NCI-H2227 treated with DMSO at 0.1 percent for 48 hours (cell line): ENCODE measurements around the gene CASP10.
"Not testable (repeated sequence)": the region's sequence is repeated elsewhere in the genome, so short reads cannot be mapped to it uniquely, and the experiment has no call there.

Source experiments
- DNase-seq: peaks from one replicate; lab custom pipeline; 2025; lab: John Stamatoyannopoulos, UW

The CASP10 gene

GRCh38 chr2:201154615-201155399 is 28.1 kb upstream of the CASP10 start:
- DNase-seq = no peak

GRCh38 chr2:201156036-201156435 is 26.9 kb upstream of the CASP10 start:
- no peak for DNase-seq

GRCh38 chr2:201156640-201157039 is 26.3 kb upstream of the CASP10 start:
- DNase-seq = no peak

- no peak for DNase-seq
These were observed 25.2 kb upstream of the CASP10 start for GRCh38 chr2:201157694-201158093.

- peak; percentile 74 for DNase-seq
These were observed 24.6 kb upstream of the CASP10 start for GRCh38 chr2:201158111-201158929.

- no peak for DNase-seq
These were observed 18.8 kb upstream of the CASP10 start for GRCh38 chr2:201164166-201164565.

GRCh38 chr2:201167546-201167945 is 15.4 kb upstream of the CASP10 start:
- no peak for DNase-seq

- DNase-seq = not testable (repeated sequence)
These were observed 14.4 kb upstream of the CASP10 start for GRCh38 chr2:201168496-201168895.

- DNase-seq = no peak
These were observed 11.6 kb upstream of the CASP10 start for GRCh38 chr2:201171259-201171814.

- DNase-seq = no peak
These were observed 10.7 kb upstream of the CASP10 start for GRCh38 chr2:201172279-201172678.

- no peak for DNase-seq
These were observed 8.3 kb upstream of the CASP10 start for GRCh38 chr2:201174687-201175086.

GRCh38 chr2:201176081-201176481 is 6.9 kb upstream of the CASP10 start:
- DNase-seq = no peak

- DNase-seq = no peak
These were observed 2.9 kb upstream of the CASP10 start for GRCh38 chr2:201180010-201180409.

GRCh38 chr2:201183365-201183727 is 405 bp downstream of the CASP10 start:
- DNase-seq = no peak

GRCh38 chr2:201183835-201184234 is 894 bp downstream of the CASP10 start:
- DNase-seq = not testable (repeated sequence)

GRCh38 chr2:201184248-201184647 is 1.3 kb downstream of the CASP10 start:
- not testable (repeated sequence) for DNase-seq

GRCh38 chr2:201185863-201186262 is 2.9 kb downstream of the CASP10 start:
- DNase-seq = no peak

- no peak for DNase-seq
These were observed 4.0 kb downstream of the CASP10 start for GRCh38 chr2:201186982-201187381.

- DNase-seq = no peak
These were observed 5.5 kb downstream of the CASP10 start for GRCh38 chr2:201188449-201188848.

- DNase-seq = no peak
These were observed 8.4 kb downstream of the CASP10 start for GRCh38 chr2:201191132-201191875.

- DNase-seq = no peak
These were observed 11.2 kb downstream of the CASP10 start for GRCh38 chr2:201194097-201194496.

- DNase-seq = no peak
These were observed 12.4 kb downstream of the CASP10 start for GRCh38 chr2:201195331-201195730.
